Endothelial cell of hepatic sinusoid (primary cell): ENCODE results near the gene ISY1.

Source experiments
- in situ Hi-C: cut with HindIII; loops from 2 replicates; pipeline ENCODE4 v1.10.0; 2017; ENCODE audit warnings: low sequenced_read_pairs

ISY1 gene

GRCh38 chr3:129095285-129095684 is 65.6 kb downstream of the ISY1 start:
- in situ Hi-C loops = no loop called here

GRCh38 chr3:129088312-129088711 is 72.6 kb downstream of the ISY1 start:
- in situ Hi-C loops = loop anchor here (10.0 kb wide), 1 partner anchor 74 kb away; no protein-coding TSS in a partner anchor

GRCh38 chr3:129087904-129088303 is 73.0 kb downstream of the ISY1 start:
- in situ Hi-C loops = loop anchor here (10.0 kb wide), 1 partner anchor 73 kb away; no protein-coding TSS in a partner anchor

GRCh38 chr3:129087138-129087702 is 73.6 kb downstream of the ISY1 start:
- in situ Hi-C loops = loop anchor here (10.0 kb wide), 1 partner anchor 72 kb away; no protein-coding TSS in a partner anchor

GRCh38 chr3:129085818-129086217 is 75.0 kb downstream of the ISY1 start:
- in situ Hi-C loops = loop anchor here (10.0 kb wide), 1 partner anchor 71 kb away; no protein-coding TSS in a partner anchor

GRCh38 chr3:129085165-129085715 is 75.6 kb downstream of the ISY1 start:
- in situ Hi-C loops = loop anchor here (10.0 kb wide), 1 partner anchor 70 kb away; no protein-coding TSS in a partner anchor

GRCh38 chr3:129084501-129084900 is 76.4 kb downstream of the ISY1 start:
- in situ Hi-C loops = loop anchor here (10.0 kb wide), 1 partner anchor 70 kb away; no protein-coding TSS in a partner anchor

- in situ Hi-C loops = loop anchor here (10.0 kb wide), 1 partner anchor 67 kb away; no protein-coding TSS in a partner anchor
Observed at GRCh38 chr3:129082026-129082425, 78.8 kb downstream of the ISY1 start.

GRCh38 chr3:129081503-129081902 is 79.4 kb downstream of the ISY1 start:
- in situ Hi-C loops = loop anchor here (10.0 kb wide), 1 partner anchor 67 kb away; no protein-coding TSS in a partner anchor

- in situ Hi-C loops = no loop called here
Observed at GRCh38 chr3:129078510-129078909, 82.4 kb downstream of the ISY1 start.
